HG03064 (cell line): ENCODE results near the gene KIAA0753.
A peak's percentile ranks its signal among the peaks of the same experiment; 100 is the strongest.
"Not testable (repeated sequence)": the region's sequence is repeated elsewhere in the genome, so short reads cannot be mapped to it uniquely, and the experiment has no call there.

Experiments used
- ATAC-seq: cut with Tn5 transposase; IDR thresholded peaks from one replicate; pipeline ENCODE4 v1.9.1; 2021; ENCODE audit warnings: low read depth; ENCODE audit not compliant: unreplicated experiment

Gene KIAA0753

DNA sequence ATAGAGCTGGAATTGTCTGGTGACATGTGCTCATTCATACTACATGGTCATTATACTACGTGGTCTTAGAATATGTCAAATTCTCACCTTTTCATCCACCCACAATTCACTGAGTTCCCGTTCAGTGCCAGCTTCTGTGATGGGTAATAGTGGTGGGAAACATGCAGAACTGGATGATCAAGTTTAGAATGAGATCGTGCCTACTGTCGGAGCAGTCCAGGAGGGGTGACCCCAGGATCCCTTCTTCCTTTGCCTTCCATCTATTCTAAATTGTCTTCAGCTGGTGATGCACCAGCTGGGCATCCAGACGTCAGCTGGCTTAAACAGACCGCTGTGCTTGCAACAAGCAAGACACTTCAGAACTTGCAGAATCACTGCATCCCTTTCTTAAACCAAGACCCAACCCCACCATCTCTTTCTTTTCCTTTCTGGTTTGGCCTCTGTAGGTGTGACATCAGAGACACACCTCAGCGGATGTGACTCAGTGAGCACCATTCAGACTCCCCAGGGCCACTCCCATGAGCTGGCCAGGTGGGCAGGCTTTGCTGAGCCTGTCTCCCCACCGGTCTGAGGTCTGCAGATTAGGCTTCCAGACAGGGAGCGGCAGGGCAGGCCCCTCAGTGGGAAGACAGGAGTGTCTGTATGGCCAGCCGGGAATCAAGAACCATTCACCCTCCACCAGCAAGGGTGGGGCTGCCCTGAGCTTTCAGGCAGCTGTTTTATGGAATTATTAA lies 29.1 kb upstream of the KIAA0753 start:
- no peak for ATAC-seq

DNA sequence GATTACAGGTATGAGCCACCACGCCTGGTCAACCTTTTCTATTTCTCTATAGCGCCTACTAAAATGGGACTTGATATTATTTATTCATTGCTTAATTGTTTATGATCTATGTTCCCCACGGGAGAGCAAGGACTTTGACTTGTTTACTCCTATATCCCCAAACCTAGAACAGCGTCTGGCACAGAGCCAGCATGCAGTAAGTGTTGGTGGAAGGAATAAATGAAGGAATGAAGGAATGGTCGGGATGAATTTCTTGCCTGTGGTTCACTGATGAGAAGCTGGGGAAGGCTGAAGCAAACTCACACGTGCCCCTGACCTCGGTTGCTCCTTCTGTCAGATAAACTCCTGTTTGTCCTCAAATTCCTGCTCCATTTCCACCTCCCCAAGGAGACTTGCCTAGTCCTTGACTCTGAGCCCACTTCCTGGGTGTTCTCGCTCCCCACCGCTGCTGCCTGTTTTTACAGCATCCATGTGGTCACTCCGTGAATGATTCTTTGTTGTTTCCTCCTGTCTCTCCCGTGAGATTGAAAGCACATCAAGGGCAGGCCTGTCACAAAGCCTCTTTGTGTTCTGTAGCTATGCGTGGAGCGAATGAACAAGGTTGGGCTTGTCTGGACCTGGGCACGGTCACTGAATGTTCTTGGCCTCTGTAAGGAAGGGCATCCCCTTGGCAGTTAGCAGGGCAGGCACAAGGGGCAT lies 28.4 kb upstream of the KIAA0753 start:
- ATAC-seq, result no peak

- ATAC-seq, result no peak
Observed at GRCh38 chr17:6668219-6668618, 27.7 kb upstream of the KIAA0753 start.

GRCh38 chr17:6667516-6667915 lies 27.0 kb upstream of the KIAA0753 start:
- ATAC-seq, result no peak

- no peak for ATAC-seq
Observed at GRCh38 chr17:6666557-6666956, 26.0 kb upstream of the KIAA0753 start.

- no peak for ATAC-seq
Observed at GRCh38 chr17:6666077-6666521, 25.6 kb upstream of the KIAA0753 start.

DNA sequence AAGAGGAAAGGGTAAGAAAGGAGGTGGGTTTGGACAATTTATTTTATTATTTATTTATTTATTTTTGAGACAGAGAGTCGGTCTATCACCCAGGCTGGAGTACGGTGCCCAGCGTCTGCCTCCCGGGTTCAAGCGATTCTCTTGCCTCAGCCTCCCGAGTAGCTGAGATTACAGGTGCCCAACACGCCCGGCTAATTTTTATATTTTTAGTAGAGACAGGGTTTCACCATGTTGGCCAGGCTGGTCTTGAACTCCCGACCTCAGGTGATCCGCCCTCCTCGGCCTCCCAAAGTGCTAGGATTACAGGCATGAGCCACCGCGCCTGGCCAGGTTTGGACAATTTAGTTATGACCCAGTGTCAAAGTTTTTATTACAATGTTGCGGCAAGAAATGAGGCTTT lies 22.7 kb upstream of the KIAA0753 start:
- not testable (repeated sequence) for ATAC-seq

DNA sequence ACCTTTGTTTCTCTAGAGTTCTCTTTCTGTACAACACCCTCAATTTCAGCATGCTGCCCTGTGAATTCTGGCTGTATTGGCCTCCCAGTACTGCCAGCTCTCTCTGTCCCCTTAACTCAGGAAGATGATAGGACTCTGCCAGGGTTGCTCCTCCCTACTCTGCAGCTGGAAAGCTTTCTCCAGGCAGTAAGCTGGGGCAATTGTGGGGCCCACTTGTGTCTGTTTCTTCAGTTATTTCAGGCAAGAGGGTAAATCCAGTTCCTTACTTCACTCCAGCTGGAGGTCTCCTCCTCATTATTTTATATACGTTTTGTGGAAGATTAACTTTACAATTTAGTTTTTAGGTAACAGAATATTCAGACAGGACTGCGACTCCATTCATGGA lies 20.9 kb upstream of the KIAA0753 start:
- ATAC-seq, result no peak

- no peak for ATAC-seq
Observed at GRCh38 chr17:6660805-6661463, 20.4 kb upstream of the KIAA0753 start.

DNA sequence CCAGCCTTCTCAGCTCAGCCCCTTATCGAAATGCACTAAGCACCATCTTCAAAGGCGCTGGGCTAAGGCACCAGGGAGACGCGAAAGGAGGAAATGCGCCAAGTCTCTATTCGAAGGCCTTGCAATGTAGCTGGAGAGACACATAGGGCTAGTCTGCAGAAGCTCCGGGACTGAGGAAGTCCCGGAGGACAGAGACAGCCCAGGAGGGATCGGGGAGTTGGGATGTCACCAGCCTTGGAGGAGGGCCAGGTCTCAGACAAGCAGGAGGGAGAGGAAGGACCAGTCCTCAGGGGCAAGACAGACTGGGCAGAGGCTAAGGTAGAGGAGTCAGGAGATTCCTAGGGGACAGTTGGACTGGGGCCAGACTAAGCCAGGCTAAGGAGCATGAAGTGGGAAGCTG lies 19.6 kb upstream of the KIAA0753 start:
- ATAC-seq, result no peak

GRCh38 chr17:6658411-6658810 lies 17.9 kb upstream of the KIAA0753 start:
- not testable (repeated sequence) for ATAC-seq

- ATAC-seq, result no peak
Observed at GRCh38 chr17:6657633-6658287, 17.2 kb upstream of the KIAA0753 start.

- ATAC-seq, result not testable (repeated sequence)
Observed at GRCh38 chr17:6656797-6657632, 16.5 kb upstream of the KIAA0753 start.

DNA sequence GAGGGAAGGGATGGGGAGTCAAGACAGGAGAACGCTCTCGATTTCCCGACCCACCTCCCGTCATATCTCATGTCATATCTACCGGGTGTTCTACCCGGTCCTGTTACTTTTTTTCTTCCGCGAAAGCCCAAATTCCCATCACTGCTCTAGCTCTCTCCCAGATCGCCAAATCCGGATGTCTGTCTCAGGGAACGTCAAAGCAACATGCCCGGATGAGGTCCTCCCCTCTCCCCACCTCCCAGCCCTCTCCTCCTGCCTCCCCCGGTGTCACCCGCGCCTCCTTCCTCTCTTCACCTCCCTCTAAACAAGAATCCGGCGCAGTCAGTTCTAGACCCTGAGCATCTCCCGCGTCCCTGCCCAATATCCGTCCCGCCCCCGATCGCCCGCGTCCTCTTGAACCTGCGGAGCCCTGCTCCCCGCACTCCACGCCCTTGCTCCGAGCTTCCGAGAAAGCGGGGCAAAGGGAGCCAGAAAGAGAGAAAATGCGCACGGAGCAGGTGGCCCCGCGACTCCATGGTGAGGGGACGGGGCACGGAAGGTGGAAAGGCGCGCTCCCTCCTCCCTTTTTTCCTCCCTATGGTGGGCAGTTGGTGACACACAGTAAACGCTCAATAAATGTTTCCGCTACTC lies 15.3 kb upstream of the KIAA0753 start:
- not testable (repeated sequence) for ATAC-seq

DNA sequence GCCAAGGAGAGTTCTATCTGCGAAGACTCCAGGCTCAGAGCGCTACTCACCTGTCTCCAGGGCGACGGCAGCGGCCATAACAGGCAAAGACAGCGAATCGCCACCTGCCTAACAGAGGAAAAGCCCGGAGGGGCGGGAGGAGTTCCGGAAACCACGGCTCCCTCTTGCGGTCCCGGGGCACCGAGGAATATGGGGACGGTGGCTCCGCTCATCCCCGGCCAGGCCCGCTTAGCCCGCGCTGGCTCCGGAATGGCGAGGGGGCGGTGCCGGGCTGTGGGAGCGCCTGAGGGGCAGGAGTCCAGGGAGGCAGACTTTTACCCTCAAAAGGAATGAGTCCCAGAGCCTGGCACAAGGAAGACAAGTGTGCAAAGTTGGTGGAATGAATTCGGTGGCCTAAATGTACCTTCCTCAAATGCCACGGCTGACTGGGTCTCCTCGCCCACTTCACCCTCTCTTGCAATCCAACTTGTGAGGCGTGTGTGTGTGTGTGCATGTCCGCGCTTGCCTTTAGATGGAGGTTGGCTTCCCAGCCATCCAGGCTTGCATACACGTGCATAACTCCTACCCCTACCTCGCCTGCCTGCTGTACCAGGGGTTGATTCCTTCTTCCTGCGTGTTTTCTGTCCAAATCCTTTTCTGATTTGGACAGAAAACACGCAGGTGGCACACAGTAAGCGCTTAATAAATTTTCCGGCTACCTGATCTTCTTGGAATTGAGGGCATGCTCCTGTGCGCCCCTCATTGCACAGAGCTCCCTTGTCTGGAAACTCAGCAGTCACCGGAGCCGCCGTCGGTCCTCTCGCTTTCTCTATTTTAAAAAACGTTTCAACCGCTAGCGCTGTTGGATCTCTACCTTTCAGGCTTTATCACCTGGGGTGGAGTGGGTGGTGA lies 14.6 kb upstream of the KIAA0753 start:
- ATAC-seq, result no peak

- no peak for ATAC-seq
Observed at GRCh38 chr17:6651919-6652452, 11.5 kb upstream of the KIAA0753 start.

- ATAC-seq, result peak; percentile 84
Observed at GRCh38 chr17:6651354-6651918, 10.9 kb upstream of the KIAA0753 start, which contains the start of the genes C17orf100 and MED31. TSS of gene C17orf100 (plus strand) at chr17:6651762. CDS start at chr17:6651914, 152 bp downstream. TSS of gene MED31 (minus strand) at chr17:6651605. CDS start at chr17:6651528, 77 bp downstream.

GRCh38 chr17:6648181-6648580 lies 7.7 kb upstream of the KIAA0753 start:
- no peak for ATAC-seq
